OCI-LY3 (cell line): ENCODE measurements around the gene EIF4E1B.

ENCODE experiments used
- H2AFZ ChIP-seq: fragments of 200-600, 300-600 bp; shearing (Covaris generic); 2 replicates; pipeline ENCODE4 v1.6.0; 2014; ENCODE audit warnings: antibody characterized with exemption, low read depth, low read length
- H3K27ac ChIP-seq: fragments of 200-600, 300-600 bp; sonication (generic); 2 replicates; pipeline ENCODE4 v1.5.1; 2014; ENCODE audit warnings: mild to moderate bottlenecking, low read length, moderate library complexity, mixed read lengths
- H3K27me3 ChIP-seq: fragments of 200-600, 300-600 bp; sonication (generic); 2 replicates; pipeline ENCODE4 v1.6.1; 2014; ENCODE audit warnings: low read depth, low read length, mixed read lengths
- H3K36me3 ChIP-seq: fragments of 200-600, 300-600 bp; sonication (generic); replicated peaks from 2 replicates; pipeline ENCODE3; 2014; ENCODE audit warnings: low read depth, low read length, mixed read lengths
- H3K4me1 ChIP-seq: fragments of 300-600, 200-600 bp; sonication (generic); 2 replicates; pipeline ENCODE4 v1.6.1; 2014; ENCODE audit warnings: low read length, mixed read lengths
- H3K4me2 ChIP-seq: fragments of 200-600, 300-600 bp; sonication (generic); 2 replicates; pipeline ENCODE4 v1.6.1; 2014; ENCODE audit warnings: low read length, mixed read lengths
- H3K4me3 ChIP-seq: fragments of 300-600, 200-600 bp; sonication (generic); 2 replicates; pipeline ENCODE4 v1.5.1; 2014; ENCODE audit warnings: antibody characterized with exemption, mild to moderate bottlenecking, low read length, moderate library complexity
- H3K79me2 ChIP-seq: fragments of 300-600, 200-600 bp; shearing (Covaris generic); 2 replicates; pipeline ENCODE4 v1.6.1; 2014; ENCODE audit warnings: mild to moderate bottlenecking, low read length, mixed read lengths
- H3K9ac ChIP-seq: fragments of 300-600, 200-600 bp; shearing (Covaris generic); 2 replicates; pipeline ENCODE4 v1.6.0; 2014; ENCODE audit warnings: mild to moderate bottlenecking, low read length, moderate library complexity
- H3K9me3 ChIP-seq: fragments of 200-600, 300-600 bp; shearing (Covaris generic); 2 replicates; pipeline ENCODE4 v1.6.1; 2014; ENCODE audit warnings: low read length, mixed read lengths; ENCODE audit not compliant: insufficient read depth
- H4K20me1 ChIP-seq: fragments of 200-600, 300-600 bp; sonication (generic); 2 replicates; pipeline ENCODE4 v1.6.1; 2016; ENCODE audit warnings: low read length, mixed read lengths; ENCODE audit not compliant: insufficient read depth
- CTCF ChIP-seq: fragments of 200-600, 300-600 bp; sonication (generic); IDR thresholded peaks from 2 replicates; pipeline ENCODE4 v1.5.1; 2014; ENCODE audit warnings: antibody characterized with exemption, low read length, low read depth
- EZH2phosphoT487 ChIP-seq: fragments of 200-600 bp; shearing (Covaris generic); IDR thresholded peaks from 2 replicates; pipeline ENCODE4 v1.6.1; 2018; ENCODE audit warnings: antibody characterized with exemption, mixed run types, low read depth

Gene EIF4E1B

GRCh38 chr5:176601901-176602482 lies 28.5 kb upstream of the EIF4E1B start:
- H3K27me3 ChIP-seq: no peaks in the 10 kb centered on the region
- H3K4me1 ChIP-seq: no peaks in the 10 kb centered on the region
- H3K9me3 ChIP-seq: no peaks in the 10 kb centered on the region
- H3K9ac ChIP-seq: no peak overlapping the region
- H3K27ac ChIP-seq: no peak overlapping the region
- no peak overlapping the region for H3K4me2 ChIP-seq
- H3K4me3 ChIP-seq: no peak overlapping the region
- no peak overlapping the region for H2AFZ ChIP-seq
- no peaks in the 10 kb centered on the region for H3K79me2 ChIP-seq
- peaks cover 5% of the 10 kb centered on the region; the same call in 1 of the 2 replicates for H4K20me1 ChIP-seq
- no peak for TF ChIP-seq EZH2phosphoT487
- no peak for TF ChIP-seq CTCF
- no peaks in the 10 kb centered on the region for H3K36me3 ChIP-seq

- H3K27ac ChIP-seq: no peak overlapping the region
- no peak overlapping the region for H2AFZ ChIP-seq
- no peak overlapping the region for H3K4me3 ChIP-seq
- no peaks in the 10 kb centered on the region for H3K79me2 ChIP-seq
- no peaks in the 10 kb centered on the region for H3K9me3 ChIP-seq
- TF ChIP-seq CTCF: no peak
- no peak for TF ChIP-seq EZH2phosphoT487
- H3K4me2 ChIP-seq: no peak overlapping the region
- H3K27me3 ChIP-seq: no peaks in the 10 kb centered on the region
- H4K20me1 ChIP-seq: peaks cover 5% of the 10 kb centered on the region; the same call in 1 of the 2 replicates
- no peaks in the 10 kb centered on the region for H3K4me1 ChIP-seq
- H3K9ac ChIP-seq: no peak overlapping the region
- H3K36me3 ChIP-seq: no peaks in the 10 kb centered on the region
Observed at GRCh38 chr5:176603091-176603490, 27.4 kb upstream of the EIF4E1B start.

GRCh38 chr5:176606032-176606431 lies 24.4 kb upstream of the EIF4E1B start:
- Histone ChIP-seq H2AFZ (no peak overlapping the region), H3K4me3 (no peak overlapping the region), H4K20me1 (peaks cover 10% of the 10 kb centered on the region; the same call in 1 of the 2 replicates), H3K27me3 (no peaks in the 10 kb centered on the region), H3K36me3 (no peaks in the 10 kb centered on the region), H3K9ac (no peak overlapping the region), H3K79me2 (peaks cover 7% of the 10 kb centered on the region; the same call in 1 of the 2 replicates), H3K9me3 (no peaks in the 10 kb centered on the region), H3K27ac (no peak overlapping the region), H3K4me1 (peaks cover 5% of the 10 kb centered on the region; the same call in 1 of the 2 replicates), H3K4me2 (no peak overlapping the region)
- no peak for TF ChIP-seq CTCF
- TF ChIP-seq EZH2phosphoT487: no peak

- peaks cover 7% of the 10 kb centered on the region; the same call in 1 of the 2 replicates for H3K79me2 ChIP-seq
- peaks cover 5% of the 10 kb centered on the region; the same call in 1 of the 2 replicates for H3K4me1 ChIP-seq
- H3K4me2 ChIP-seq: no peak overlapping the region
- H3K27me3 ChIP-seq: peaks cover 5% of the 10 kb centered on the region; the same call in 1 of the 2 replicates
- no peak overlapping the region for H3K27ac ChIP-seq
- no peak overlapping the region for H3K9ac ChIP-seq
- no peak for TF ChIP-seq CTCF
- TF ChIP-seq EZH2phosphoT487: no peak
- H3K9me3 ChIP-seq: no peaks in the 10 kb centered on the region
- H3K36me3 ChIP-seq: no peaks in the 10 kb centered on the region
- H4K20me1 ChIP-seq: peaks cover 5% of the 10 kb centered on the region; the same call in 1 of the 2 replicates
- H2AFZ ChIP-seq: no peak overlapping the region
- no peak overlapping the region for H3K4me3 ChIP-seq
Observed at GRCh38 chr5:176606875-176607274, 23.6 kb upstream of the EIF4E1B start.
